Non-pigmented ciliary epithelial cell (primary cell): Measurements from ENCODE around the gene LGR5.
A peak's percentile ranks its signal among the peaks of the same experiment; 100 is the strongest.

Experiments used
- DNase-seq: peaks from one replicate; pipeline ENCODE4 v3.0.0-alpha.2; 2010; ENCODE audit warnings: low read depth

The LGR5 gene

DNA sequence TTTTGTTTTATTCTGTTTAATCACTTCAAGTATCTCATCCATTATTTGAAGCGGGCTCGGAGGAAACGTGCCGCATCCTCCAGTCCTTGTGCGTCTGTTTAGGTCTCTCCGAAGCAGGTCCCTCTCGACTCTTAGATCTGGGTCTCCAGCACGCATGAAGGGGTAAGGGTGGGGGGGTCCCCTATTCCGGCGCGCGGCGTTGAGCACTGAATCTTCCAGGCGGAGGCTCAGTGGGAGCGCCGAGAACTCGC, 311 bp upstream of the LGR5 start:
- no peak for DNase-seq

DNA sequence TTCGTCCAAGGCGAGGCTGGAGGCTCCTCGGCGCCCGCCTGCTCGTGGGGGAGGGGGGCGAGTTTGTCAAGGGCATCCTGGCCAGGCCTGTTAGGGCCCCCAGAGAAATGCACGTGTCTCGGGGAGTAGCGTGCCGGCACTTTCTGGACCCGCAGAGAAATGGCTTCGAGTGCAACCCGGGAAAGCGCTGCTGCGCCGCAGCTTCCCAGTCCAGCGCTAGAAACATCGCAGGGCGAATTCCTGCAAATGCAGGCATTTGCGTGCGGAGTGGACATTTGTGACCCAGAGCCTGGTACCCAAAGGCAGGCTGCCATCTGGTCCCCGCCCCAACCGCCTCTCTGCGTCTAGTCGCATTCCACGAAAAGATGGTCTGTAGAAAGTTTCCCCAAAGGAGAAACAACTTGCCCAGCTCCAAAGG, 756 bp downstream of the LGR5 start:
- DNase-seq, result no peak

DNA sequence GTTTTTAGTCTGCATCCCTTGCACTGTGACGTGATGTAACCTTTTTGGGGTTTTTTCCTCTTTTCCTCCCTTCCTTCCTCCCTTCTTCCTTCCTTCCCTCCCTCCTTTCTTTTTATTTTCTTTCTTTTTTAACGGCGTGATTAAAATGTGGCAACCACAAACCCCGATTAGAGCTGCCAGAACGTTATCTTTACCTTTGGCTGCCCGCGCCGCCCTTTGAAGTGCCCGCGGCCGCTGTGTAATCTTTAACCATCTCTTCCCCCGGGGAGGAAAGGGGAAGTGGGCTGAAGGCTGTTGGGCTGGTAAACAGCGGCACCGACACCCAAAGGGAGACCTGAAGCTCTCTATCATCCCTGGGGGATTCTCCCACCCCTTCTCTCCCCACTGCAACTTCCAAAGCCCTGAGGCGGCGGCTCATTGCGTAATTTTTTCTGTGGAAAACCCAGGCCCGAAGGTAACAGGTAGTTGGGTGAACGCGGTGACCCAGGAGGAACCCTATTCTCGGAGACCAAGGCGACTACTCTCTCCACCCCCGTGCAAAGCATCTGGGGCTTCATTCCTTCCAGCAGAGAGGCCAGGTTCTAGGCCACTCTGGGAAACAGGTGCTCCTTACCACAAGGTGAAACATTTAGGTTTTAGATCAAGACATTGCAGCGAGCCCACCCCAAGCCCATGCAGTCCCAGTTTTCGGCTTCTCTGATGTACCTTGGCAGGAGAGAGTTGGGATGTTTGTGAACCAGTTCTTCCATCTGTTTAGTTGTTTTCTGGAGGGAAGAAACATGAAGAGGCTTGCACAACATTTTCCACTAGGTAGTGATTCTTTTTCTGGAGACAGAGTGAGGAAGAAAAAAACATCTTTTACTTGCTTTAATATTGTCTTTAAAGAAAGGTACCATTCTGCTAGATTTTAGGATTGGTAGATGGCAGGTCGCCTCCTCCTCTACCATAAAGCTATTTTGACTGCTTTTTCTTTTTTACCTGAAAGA, 1.5 kb downstream of the LGR5 start:
- no peak for DNase-seq

DNA sequence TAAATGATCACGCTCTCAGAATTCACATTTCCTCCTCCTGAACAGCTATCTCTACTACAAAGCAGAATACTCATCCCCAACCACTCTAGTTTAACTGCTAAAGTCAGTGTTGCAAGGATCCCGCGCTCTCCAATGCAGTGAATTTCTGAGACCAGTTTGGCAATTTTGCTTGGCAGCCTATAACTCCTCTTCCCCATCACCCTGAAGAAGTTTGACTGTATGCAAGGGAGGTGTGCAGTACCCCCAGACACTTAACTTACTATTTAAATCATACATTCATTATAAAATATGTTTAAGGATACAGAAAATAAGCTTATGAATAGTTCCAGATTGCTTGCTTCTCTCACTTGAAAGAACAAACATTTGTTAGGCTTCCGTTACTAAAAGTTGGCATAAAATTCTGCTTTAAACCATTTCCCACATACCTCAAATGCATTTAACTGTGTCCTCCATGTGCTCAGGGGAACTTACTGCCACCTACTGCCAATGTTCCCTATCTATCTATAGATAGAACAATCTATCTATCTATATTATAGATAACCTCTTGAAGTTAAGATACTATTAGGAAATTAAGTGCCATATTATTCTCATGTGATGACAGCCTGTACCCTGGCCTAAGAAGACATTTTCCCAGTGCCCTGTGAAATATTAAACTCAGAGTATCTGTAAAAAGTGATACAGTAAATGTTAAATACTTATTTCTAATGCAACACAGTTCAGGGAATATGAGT, 2.4 kb downstream of the LGR5 start:
- no peak for DNase-seq

DNA sequence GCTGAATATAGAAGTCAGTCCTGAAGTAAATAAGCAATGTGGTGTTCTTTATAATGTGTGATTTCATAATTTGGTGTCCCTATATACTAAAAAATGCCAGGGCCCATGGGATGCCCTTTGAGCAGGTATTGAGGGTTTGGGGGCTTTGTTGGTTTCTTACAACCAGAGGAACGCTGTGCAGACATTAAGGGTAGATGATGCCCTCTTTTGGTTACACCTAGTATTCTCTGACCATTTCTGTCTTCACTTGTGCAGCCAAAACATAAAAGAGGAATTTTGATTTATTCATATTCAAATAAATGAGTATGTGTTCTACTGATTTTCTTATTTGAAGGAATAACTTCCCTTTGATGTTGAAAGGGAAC, 3.0 kb downstream of the LGR5 start:
- DNase-seq, result no peak

DNA sequence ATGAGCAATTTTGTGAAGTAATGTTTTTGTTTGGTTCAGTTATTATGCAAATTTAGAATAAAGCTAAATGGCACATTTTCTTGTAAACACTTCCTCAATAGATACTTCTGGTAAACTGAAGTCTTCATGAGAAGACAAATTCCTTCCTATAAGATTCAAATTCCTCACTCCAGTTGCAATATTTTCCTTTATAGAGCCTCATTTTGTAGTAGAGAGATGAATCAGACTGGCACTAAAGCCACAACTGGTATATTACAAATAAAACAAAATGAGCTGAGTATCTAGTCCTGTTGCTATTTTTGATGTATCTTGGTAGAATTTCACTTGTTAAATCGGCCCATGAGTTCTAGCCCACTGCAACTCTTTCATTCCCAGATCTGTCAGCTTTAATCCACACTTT, 5.5 kb downstream of the LGR5 start:
- no peak for DNase-seq

DNA sequence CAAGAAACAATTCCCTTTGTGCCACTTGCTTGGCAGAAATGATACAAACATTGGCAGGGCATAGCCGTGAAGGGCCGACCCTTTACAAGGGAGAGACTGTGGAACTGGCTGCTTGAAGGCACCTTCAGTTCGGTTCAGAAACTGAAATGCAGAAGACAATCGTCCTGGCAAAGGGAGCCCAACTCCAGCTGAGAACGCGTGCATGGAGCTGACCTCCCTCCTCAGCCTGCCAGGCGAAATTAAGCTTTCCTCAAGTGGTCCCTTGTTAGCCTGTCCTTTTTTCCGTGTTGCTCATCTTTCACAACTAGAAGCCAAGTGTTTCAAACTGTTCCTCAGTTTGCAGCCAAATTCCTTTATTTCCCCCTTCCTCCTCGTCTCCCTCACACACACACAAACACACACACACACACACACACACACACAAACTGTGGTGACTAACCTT, 8.1 kb downstream of the LGR5 start:
- DNase-seq, result no peak

DNA sequence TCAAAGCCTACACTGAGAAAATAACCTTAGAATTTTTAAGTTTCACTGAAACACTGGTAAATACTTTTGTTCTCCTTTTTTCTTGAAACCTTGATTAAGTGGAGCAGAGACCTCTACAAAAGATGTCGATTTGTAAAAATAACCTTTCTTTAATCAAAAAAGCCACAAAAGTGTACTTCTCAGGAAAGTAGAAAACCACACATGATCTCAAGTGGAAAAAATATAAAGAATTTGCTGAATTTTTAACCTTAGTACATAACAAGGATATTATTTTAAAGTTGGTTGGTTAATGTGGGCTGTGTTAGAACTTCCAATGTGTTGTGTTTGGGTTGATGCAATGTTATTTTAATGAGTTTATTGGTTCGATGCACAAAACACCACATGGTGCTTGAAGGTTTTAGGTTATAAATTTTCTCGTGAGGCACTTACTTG, 8.6 kb downstream of the LGR5 start:
- no peak for DNase-seq

DNA sequence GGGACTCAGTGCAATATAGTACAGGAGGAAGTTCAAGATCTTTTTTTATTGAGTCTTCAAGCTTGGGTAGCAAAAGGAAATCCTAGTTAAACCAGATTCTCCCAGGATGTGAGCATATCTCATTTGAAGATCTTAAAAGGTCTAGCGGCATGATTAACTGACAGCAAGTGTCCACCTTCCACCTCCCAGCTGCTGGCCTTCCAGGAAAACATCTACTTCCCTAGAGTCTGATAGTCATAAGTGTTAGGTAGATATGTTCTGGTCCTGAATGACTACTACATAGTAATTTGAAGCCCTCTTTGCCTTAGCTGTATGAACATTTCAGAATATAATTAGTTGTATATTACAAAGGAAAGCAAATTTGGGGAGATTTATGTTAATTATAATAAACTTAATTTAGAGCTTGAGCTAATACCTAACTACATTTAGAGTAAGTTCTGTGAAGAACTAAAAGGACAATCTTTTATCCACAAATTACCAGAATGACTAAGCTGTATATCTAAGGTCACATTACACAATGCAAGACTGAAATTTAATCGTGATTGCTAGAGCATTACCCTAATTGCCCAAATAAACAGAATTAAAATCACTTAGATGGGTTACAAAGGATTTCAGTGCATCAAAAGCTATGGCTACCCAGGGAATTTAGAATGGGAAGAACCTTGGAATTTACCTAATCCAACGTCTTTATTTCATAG, 9.9 kb downstream of the LGR5 start:
- no peak for DNase-seq

DNA sequence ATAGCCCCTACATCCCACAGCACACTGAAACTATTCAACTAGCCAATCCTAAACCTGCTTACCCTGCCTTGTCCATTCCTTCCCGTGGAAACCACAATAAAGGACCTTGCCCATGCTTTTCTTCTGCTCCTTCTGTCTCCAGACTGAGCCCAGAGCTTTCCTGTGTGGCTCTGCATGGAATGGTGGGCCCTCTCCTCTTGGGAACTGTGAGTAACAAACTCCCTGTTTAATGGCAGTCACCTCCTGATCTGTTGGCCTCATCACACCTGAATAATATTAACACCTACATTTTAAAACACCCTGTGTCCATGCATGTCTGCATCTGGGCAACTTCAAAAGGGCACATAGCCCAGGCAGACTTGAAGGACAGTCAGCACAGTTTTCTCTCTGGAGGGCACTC, 12.4 kb downstream of the LGR5 start:
- no peak for DNase-seq

DNA sequence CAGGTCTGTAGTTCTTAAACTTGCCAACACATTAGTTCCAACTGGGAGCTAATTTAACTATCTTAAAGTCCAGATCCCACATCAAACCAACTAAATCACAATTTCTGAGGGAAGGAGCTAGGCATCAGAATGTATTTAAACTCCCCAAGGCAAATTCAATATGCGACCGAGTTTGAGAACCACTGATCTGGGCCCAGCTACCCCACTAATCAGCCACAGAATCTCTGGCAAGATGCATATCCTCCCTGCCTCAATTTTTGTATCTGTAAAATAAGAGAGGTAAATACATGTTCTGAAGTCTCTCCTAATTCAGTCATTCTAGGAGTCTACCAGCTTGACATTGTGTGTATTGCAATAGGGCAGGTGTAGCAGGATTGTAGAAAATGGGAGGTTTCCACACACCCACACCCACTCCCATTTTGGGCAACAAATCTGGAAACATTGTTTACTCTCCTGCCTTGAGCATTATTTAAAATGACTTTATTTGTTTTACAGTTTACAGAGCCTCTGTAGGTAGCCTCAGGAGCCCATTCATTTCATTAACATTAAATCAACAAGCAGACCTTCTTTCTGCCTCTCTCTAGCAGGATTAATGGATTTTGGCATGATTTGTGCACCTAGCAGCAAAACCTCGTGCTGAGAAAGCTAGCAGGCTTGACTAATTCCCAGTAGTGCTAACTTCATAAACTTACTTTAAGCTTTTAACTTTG, 15.6 kb downstream of the LGR5 start:
- no peak for DNase-seq

DNA sequence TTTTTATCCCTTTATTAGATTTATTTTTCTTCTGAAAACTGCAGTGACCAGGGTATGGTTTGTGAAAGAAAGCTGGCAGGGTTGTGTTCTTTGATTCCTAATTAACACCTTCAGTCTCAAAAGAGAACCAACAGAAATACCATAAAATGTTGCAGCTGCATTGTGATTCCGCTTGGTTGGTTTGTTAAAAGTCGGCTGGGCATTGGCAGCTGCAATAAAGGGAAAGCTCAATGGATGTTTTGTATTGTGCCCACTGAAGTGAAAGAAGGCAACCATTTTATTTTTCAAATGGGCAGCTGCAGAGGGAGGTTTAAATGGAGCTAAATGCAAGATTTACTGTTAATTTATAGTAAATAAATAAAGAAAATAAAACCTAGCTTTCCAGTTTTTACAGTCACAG, 16.7 kb downstream of the LGR5 start:
- no peak for DNase-seq

DNA sequence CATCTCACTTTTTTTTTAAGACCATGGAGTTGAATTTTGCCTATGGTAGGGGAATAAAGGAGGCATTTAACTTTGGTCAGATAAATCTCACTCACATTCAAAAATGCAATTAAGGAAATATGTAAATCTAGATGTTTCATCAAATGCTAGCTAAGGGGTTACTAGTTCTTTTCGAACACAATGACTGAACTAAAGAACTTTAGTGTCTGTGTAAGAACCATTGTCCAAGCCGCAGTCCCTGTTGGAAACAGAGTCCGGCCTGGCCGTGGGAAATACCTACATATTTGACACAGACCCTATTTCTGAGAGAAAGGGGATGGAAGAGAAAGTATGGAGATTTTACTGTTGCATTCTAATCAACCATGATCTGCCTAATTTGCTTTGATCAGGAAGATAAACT, 17.4 kb downstream of the LGR5 start:
- DNase-seq, result no peak

DNA sequence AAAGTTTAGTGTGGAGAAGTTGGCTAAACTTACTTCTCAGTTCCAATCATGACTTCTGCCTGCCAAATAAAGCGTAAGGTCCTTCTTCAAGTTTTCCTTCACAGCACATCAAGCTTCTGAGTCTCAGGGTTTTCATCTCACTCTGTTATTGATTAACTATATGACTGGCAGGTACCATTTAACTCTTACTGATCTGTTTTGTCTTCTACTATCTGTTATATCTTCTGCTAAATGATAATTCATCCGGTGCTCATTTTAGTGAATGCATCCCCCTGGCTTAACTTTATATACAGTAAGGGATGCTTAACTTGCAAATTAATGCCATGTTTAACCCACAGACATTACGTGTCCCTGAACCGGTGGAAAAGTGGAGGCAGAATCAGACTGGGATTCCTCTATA, 20.7 kb downstream of the LGR5 start:
- DNase-seq, result no peak

DNA sequence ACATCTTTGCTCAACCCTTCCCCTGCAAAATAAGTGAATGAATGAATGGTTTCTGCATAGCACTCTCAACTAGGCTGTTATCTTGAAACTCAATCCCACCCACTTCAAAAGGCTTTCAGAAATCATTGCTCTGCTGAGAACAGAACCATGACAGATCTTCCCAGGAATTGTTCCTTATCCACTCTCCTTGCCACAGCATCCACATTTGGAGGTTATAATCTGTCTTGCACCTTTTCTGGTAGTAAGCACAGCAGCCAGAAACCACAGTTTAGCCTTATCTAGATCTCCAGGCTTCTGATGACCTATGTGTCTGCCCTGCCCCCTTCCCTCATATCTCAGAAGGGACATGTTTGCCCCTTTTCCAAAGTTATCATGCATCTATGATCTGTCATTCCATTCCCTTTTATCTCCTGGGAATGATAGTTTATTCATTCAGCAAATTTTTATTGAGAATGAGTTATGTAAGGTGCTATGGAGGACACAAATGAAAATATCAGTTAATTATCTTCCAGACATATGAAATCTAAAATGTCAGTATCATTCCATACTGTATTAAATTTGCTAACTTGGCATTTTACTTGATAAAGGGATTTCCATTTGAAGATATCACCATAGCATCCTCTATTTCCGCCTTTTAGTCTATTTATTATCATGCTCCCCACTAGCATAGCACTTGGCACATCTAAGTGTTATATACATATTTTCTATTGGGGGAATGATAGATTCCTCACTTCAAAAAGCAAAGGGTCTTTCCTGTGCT, 21.4 kb downstream of the LGR5 start:
- DNase-seq, result no peak

DNA sequence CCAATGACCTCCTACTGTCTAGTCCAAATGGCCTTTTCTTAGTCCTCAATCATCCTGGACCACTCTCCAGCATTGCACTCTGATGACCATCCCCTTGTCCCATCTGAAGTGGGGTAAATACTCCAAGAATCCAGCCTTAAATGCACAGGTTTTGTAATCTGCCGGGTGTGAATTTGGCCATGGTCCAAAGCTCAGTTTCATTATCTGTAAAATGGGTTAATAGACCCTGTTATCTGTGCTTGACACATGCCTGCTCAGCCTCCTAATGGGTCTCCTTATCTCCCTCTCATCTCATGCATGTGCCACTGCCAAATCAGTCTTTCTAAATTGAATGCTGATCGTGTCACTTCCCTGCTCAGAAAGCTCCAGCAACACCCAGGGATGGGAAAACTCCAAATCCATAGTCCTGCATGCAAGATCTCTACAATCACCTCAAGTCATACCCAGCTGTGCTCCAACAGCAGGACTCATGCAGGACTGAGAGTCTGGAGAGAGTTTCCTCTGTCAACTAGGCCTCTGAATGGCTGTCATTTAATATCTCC, 22.3 kb downstream of the LGR5 start:
- no peak for DNase-seq

DNA sequence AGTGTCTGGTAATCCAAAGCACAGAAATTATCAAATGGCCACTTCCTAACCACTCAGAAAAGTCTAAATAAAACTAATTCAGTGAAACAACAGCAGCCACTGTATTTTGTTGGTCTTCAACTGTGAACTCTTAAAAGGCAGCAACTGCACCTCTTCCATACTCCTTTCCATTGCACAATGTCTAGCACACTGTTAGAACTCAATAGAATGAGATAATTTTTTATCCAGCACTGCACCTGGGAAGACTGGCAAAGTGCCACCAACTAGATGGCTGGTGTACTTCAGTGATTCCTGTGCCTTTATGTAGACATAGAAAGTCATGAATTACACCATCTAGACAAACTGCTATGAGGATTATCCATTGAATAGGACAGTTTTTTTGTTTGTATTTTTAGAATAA, 26.2 kb downstream of the LGR5 start:
- DNase-seq, result no peak

DNA sequence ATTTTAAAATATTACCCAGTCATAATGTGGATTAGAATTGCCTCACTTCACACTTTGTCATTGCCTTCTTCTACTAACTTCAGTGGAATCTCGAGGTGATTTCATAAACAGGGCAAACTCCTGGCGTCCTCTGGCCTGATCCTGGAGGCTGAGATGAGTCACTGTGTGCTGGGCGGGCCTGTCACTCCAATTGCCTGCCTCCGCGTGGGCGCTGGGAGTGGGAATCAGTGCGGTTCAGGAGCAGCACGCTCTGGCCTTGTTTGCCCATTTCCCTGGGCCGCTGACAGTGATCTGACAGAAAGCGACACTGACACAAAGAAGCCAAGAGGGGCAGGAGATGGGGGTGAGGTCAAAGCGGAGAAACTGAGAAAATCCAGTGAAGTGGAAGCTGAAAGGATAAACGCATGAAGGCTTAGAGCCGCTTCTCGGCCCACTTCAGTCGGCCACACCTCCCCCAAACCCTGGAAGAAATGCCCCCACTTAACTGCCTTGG, 29.7 kb downstream of the LGR5 start:
- DNase-seq, result peak; percentile 63

DNA sequence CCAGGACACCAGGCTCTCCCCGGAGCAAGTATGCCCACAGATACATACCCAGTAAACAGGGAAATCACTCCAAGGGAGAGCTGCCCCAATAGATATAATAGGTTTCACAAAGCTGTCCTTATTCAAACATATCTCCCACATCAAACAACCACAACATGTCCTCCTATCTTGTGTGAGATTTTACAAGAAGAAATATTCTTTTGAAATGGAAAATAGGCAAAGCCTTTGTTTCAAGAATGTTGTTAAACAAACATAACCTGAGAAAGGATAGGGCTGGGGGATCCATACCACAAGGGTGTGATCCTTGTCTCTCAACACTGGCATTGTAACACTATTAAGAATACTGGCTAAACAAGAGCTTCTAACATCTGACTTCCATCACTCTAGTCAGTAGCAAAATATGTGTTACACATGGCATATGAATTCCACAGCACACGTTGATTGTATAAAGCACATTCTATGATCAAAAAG, 32.9 kb downstream of the LGR5 start:
- peak; percentile 14 for DNase-seq

DNA sequence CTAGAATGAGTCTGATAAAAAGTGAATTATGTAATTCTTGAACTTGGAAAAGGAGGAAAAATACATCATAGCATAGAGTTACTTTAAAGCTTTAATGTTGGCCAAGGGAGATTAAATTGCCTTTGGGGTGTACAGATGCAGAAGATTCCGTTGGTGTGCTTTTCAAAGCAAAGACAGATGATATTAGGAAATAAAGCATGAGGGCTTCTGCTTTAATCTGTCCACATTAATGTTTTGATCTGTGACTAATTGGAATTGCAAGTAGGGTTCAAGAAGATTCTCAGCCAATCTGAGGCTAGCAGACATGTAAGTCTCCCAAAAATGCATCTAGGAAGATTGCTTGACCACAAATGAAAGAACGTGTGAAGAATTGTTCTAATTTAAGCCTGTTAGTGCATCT, 35.2 kb downstream of the LGR5 start:
- no peak for DNase-seq

DNA sequence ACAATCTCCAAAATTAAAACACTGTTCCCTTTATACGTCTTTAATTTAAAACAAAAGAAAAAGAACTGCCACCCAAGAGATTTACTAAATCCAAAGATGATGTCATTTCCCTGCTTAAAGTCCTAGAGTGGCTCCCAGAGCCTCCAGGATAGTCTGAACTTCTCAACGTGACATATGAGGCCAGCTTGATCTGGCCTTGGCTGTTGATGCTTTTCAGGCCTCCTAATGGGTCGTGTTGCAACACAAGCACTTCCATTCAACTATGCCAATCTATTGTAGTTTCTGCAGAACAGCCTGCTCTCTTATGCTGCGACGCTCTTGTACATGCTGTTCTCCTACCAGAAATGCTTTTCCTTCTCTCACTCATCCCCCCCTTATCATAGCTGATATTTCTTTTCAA, 35.7 kb downstream of the LGR5 start:
- DNase-seq, result no peak
